Left ventricle myocardium superior (tissue), 1 donor: ENCODE measurements around the gene TMEM250. TPM values are rescaled to one million over a fixed set of nuclear protein-coding genes. Genes with fewer than 3 reads are reported as not detected.
"Not testable (repeated sequence)": the region's sequence is repeated elsewhere in the genome, so short reads cannot be mapped to it uniquely, and the experiment has no call there.

ENCODE experiments used
- ATAC-seq: fragments of 200-7000 bp; cut with Tn5 transposase; one replicate; pipeline ENCODE4 v1.9.1; 2020; ENCODE audit warnings: mild to moderate bottlenecking, moderate library complexity
- DNase-seq: peaks from one replicate; pipeline ENCODE4 v3.0.0-alpha.2; 2020
- intact Hi-C: fragments of 100-400 bp; cut with micrococcal nuclease; formaldehyde crosslinking; loops from one replicate; pipeline ENCODE4 v1.11.0; 2022
- total RNA-seq: library from RNA; stranded (reverse); fragmentation: NEBNext Ultra II Directional; extraction: Animal tissue kit (Norgen Biotek cat#: 25700); gene quantifications from one replicate; pipeline ENCODE4 v1.2.1, GENCODE V29; 2021
- donor health status: DM: no; HTN: yes; CAD: no; lungs with severe emphysema.

TMEM250 gene
- total RNA-seq, 1 donor from 2014 or later, result 16.6 TPM

DNA sequence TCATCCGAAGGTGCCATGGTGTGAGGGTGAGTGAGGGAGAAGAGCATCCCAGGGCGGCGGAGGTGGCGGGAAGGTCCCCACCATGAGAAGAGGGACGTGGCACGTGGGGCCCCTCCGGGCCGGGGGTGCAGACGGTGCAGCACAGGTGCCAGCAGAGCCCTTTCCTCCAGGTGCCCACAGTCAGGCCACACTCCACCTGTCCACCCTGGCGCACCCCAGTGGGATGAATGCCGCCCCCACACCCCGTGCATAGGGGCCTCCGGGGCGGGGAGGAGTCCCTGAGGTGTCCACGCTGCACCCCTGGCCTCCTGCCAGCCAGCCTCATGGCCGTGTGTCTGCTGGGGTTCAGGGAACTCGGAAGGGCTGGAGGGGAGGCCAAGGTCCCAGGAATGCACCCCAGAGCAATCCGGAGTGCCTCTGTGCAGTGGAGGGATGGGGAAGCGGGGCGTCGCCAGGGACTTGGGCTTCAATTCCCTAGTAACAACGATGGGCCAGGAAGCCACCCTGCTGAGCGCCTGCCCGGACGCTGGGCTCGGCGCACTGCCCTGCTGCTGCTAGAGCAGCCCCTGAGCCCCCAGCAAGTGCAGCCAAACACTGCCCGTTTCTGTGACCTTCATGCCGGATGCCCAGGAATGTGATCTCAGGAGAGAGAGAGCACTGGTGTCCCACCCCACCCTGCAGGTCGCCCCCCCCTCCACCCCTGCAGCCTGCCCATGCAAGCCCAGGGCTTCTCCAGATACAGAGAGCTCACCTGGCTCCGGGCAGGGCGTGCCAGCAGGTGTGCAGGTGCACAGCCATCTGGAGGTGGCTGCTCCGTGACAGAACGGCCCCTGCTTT is 14.8 kb downstream of the TMEM250 start:
- no peak for ATAC-seq
- no peak for DNase-seq
- intact Hi-C loops, result no loop called here

- ATAC-seq, intact Hi-C loops: not testable (repeated sequence)
These were observed 17.0 kb downstream of the TMEM250 start for GRCh38 chr9:136101615-136102074.

GRCh38 chr9:136100700-136101614 is 17.7 kb downstream of the TMEM250 start:
- no peak for ATAC-seq
- intact Hi-C loops, result no loop called here

More at GRCh38 chr9:136101615-136102074, 17.0 kb downstream of the TMEM250 start:
- not testable (repeated sequence) for DNase-seq

GRCh38 chr9:136099542-136099941 is 19.1 kb downstream of the TMEM250 start:
- ATAC-seq, result no peak
- no peak for DNase-seq
- intact Hi-C loops, result no loop called here

More at GRCh38 chr9:136100700-136101614, 17.7 kb downstream of the TMEM250 start:
- DNase-seq, result no peak

DNA sequence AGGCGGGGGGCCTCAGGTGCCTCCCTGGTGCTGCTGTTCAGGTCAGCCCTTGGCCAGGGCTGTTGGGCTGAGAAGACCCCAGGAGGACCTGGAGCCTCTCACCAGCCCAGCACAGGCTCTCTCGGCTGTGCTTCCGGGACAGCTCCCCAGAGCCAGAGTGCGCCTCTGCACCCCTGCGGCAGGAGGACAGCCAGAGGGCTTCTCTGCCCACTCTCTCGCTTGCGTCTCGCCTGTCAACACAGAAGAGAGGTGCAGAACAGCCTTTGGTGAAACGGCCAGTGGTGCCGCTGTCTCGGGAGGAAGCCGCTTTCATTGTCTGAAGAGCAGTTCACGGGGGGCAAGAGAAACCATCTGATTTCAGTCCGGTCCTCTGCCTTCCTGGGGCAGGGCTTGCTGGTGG is 19.8 kb downstream of the TMEM250 start:
- ATAC-seq (peak; percentile 8), DNase-seq (no peak)
- intact Hi-C loops, result no loop called here

GRCh38 chr9:136098210-136098609 is 20.5 kb downstream of the TMEM250 start:
- no peak for ATAC-seq
- intact Hi-C loops, result no loop called here
- DNase-seq, result no peak

DNA sequence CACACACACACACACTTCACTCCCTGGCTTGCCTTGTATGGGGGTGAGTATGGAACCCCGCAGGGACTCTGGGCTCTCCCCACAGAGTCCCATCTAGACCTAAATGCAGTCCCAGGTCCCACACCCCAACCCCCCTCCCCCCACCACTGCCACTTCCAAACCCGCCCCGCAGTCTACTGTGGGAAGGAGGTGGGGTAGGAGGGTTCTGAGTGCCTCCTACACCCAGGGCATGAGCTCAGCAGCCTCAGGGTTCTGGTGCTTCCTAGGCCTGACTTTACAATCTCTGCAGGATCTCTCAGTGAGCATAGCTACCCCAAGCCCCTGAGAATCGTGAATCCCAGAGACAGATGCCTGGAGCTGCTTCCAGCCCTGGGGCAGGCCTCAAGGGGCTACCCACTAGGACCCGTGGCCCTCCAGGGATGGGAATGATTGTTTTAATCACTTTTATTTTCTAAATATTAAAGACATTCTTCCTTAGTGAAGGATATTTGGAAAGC is 22.1 kb downstream of the TMEM250 start:
- DNase-seq (no peak), ATAC-seq (no peak)
- intact Hi-C loops, result no loop called here

- DNase-seq, result peak; percentile 88
- peak; percentile 39 for ATAC-seq
- intact Hi-C loops, result no loop called here
These were observed 23.3 kb downstream of the TMEM250 start, which contains the start of gene NACC2 for GRCh38 chr9:136095070-136096058. Gene NACC2 (minus strand): TSS chr9:136095289. CDS start chr9:136050521, 44,768 bp downstream.

DNA sequence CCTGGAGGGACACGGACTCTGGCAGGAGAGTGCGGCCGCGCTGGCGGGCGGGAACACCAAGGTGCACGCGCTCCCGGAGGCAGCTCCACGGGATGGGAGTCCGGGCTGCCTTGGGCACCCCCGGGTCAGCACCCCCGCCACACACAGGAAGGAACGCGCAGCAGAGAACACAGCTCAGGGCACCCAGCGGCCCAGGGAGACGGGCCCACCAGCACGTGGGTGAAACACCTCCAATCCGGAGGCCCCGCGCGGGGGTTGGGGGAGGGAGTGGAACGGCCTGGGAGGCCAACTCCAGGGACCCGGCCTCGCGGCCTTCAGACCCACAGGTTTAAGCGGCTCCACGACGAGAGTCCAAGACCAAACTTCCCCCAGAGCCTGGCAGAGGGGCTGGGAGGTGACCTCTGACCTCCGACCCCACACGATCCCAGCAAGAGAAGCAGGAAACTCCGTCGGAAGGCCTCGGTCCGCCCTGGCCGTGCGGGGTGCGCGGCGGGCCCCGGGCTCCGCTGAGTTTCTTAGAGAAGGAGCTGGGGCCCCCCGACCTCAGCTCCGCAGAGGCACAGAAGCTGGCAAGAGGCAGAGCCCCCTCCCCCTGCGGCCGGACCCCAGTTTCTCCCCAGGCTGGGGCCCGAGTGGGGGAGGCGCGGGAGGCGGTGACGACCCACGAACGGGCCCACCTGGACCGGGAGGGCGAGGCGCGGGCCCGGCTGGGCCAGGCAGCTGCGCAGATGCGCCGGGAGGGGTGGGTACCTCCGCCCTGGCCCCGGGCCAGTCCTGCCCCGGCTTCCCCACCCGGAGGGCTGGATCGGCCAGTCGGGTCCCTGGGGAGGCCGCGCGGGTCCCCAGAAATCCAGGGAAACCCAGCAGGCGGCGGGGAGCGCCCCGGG is 24.4 kb downstream of the TMEM250 start:
- intact Hi-C loops, result no loop called here
- ATAC-seq, result peak; percentile 74
- DNase-seq, result peak; percentile 92

DNA sequence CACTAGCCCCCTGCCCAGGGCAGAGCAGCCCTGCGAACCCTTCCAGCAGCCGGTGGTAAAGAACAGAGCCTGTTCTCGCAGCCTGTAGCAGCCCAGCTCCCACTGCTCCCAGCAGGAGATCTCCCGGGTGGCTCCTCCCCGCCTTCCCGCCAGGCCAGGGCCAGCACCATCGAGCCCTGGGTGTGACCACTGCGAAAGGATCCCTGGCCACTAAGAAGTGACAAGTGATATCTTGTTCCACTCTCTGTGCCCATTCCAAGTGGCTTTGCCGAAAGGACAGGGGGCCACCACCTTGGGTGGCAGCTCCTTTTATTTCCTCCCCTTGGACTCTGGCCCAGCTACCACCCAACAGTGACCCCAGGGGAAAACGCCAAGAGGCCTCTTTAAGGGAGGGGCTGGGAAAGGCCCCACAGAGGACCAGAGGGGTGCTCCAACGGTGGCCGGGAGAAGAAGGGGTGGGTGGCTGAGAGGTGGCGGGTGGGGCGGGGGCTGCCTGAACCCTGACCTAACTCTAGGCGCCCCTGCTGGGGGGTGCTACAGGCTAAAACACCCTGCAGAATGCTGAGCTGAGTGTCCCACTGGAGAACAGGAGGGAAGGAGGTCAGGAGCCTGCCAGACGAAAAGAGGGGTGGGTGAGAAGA is 25.2 kb downstream of the TMEM250 start:
- ATAC-seq (peak; percentile 42), DNase-seq (peak; percentile 76)
- intact Hi-C loops, result no loop called here

DNA sequence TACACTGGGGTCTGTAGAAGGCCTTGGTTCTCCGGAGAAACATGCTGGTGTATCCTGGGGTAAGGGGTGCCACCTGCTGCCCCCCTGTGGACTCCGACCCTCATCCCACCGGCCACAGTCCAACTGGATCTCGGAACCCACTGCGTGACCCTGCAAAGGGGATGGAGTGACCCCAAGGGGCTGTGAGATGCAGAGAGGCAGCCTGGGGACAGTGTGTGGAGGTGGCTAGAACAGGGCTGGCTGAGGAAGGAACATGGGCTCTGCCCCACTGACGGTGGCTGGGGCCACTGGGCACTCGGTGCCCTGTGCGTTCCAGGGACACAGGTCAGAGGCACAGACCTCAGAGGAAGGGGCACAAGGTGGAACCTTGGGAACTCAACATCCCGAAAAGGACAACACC is 25.9 kb downstream of the TMEM250 start:
- no peak for ATAC-seq
- no peak for DNase-seq
- intact Hi-C loops, result no loop called here

- ATAC-seq (no peak), DNase-seq (peak; percentile 31)
- intact Hi-C loops, result no loop called here
These were observed 26.4 kb downstream of the TMEM250 start for GRCh38 chr9:136092353-136092650.

DNA sequence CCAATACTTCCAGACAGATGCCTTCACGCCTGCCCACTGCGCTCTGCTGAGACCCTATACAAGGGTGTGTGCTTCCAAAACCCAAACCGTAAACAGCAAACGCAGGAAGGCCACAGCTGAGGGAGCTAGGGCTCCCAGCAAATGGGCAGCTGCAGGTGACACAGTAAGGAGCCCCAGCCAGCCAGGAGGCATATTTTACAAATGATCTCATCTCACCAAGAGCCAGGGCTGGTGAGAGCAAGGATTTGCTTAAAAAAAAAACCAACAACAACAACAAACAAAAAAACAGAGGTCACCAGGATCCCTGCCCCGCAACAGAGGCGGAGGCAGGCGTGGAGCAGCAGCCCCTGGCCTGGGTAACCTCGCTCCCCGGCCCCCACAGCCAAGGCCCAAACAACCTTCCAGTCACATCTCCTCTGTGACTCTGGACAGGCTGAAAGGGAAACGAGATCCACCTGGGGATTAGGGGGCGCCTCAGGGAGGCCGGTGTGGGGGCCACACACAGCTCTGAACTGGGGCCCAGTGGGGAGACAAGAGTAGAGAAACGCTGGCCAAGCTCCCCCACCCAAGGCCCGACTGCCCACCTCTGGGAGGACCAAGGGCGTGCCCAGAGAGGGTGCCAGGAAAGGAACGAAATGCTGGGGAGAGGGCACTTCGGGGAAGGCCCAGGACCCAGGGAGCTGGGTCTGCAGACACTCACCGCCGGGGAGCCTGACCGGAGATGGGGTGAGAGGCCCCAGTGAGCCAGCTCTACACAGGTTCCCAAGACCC is 26.9 kb downstream of the TMEM250 start:
- intact Hi-C loops, result no loop called here
- ATAC-seq (no peak), DNase-seq (peak; percentile 26)

- intact Hi-C loops, result no loop called here
- DNase-seq, result peak; percentile 84
- ATAC-seq, result peak; percentile 50
These were observed 27.7 kb downstream of the TMEM250 start for GRCh38 chr9:136090768-136091581.

DNA sequence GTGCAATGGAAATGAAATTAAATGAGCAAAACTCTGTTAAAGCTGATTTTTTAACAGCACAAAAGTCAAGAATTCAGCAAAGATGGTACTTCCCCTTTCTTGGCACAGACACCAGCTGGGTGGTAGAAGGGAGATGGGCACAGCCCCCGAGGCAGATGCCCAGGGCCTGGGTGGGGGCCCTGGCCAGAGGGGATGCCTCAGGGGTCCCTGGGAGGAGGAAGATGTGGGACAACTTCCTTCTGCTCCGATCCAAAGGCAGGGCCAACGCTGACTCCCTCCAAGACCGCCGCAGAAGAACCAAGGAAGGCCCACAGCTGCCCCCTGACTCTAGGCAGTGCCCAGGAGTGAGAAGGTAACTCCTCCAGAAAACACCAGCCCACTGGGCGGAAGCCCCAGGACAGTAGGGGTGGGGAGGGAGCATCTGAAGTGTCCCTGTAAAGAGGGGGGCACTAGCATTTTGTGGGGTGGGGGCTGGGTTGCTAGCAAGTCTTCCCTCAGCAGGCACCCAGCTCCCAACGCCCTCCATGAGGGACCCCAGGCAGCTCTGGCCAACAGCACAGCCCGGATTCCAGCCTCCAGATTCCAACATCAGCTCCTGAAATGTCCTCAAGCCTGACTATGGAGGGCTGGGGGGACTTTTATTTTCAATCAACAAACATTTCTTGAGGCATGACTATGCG is 28.5 kb downstream of the TMEM250 start:
- DNase-seq, result peak; percentile 31
- ATAC-seq, result no peak
- intact Hi-C loops, result no loop called here
